Heart left ventricle (tissue), 16 donors: ENCODE data around the gene RBMS1. TPM values are rescaled to one million over a fixed set of nuclear protein-coding genes. Genes with fewer than 3 reads are reported as not detected.

Experiments used
- ATAC-seq, 4 donors: fragments of 200-7000 bp; cut with Tn5 transposase; one replicate each; pipeline ENCODE4 v1.9.1; 2020 to 2022; ENCODE audit warnings: moderate library complexity in 4 of 4, mild to moderate bottlenecking in 3 of 4, moderate number of reproducible peaks in 1 of 4
- DNase-seq, 5 donors: peaks; one replicate each; pipeline ENCODE4 v3.0.0-alpha.2; 2020
- H3K27ac ChIP-seq, 12 donors: fragments of 200-600 bp; sonication (generic) in 4 of 12; one replicate each; pipeline versions ENCODE4 v1.5.0 to v1.8.0; 2016 to 2022; ENCODE audit warnings: mild to moderate bottlenecking in 2 of 12
- H3K27me3 ChIP-seq, 9 donors: fragments of 200-600 bp; sonication (generic) in 2 of 9; one replicate each; pipeline versions ENCODE4 v1.5.1 to v1.8.0; 2016 to 2022; ENCODE audit warnings: mild to moderate bottlenecking in 3 of 9
- H3K36me3 ChIP-seq, 9 donors: fragments of 200-600 bp; sonication (generic) in 2 of 9; one replicate each; pipeline versions ENCODE4 v1.5.0 to v1.8.0; 2018 to 2022; ENCODE audit warnings: mild to moderate bottlenecking in 2 of 9
- H3K4me1 ChIP-seq, 12 donors: fragments of 200-600 bp; sonication (generic) in 4 of 12; one replicate each; pipeline versions ENCODE4 v1.5.0 to v1.8.0; 2016 to 2022; ENCODE audit warnings: mild to moderate bottlenecking in 3 of 12
- H3K4me3 ChIP-seq, 12 donors: fragments of 200-600 bp; sonication (generic) in 4 of 12; one replicate each; pipeline versions ENCODE4 v1.5.0 to v1.8.0; 2017 to 2022; ENCODE audit warnings: mild to moderate bottlenecking in 9 of 12, moderate library complexity in 4 of 12
- H3K9me3 ChIP-seq, 12 donors: fragments of 200-600 bp; sonication (generic) in 4 of 12; one replicate each; pipeline versions ENCODE4 v1.5.0 to v1.8.0; 2016 to 2022; ENCODE audit warnings: mild to moderate bottlenecking in 1 of 12
- CTCF ChIP-seq, 12 donors: fragments of 200-600 bp; sonication (generic) in 4 of 12; IDR thresholded peaks; one replicate each; pipeline versions ENCODE4 v1.5.0 to v1.8.0; 2018 to 2022; ENCODE audit warnings: antibody characterized with exemption in 12 of 12, mild to moderate bottlenecking in 5 of 12
- POLR2A ChIP-seq, 2 donors: fragments of 450-650 bp; IDR thresholded peaks; one replicate each; pipeline ENCODE4 v1.6.1; 2017; ENCODE audit warnings: antibody characterized with exemption in 2 of 2, mild to moderate bottlenecking in 2 of 2, moderate library complexity in 2 of 2
- WGBS, 4 donors: extraction: QIAGEN DNeasy Blood & Tissue Kit in 2 of 4; methylation state at CpG; one replicate each; pipeline versions ENCODE4 v1.1.5 to v1.1.7; 2013 to 2018; 5-methylcytosine and 5-hydroxymethylcytosine counted together
- intact Hi-C, 10 donors: fragments of 100-400 bp; cut with DNase I; formaldehyde crosslinking; loops; one replicate each; pipeline versions ENCODE4 v1.11.1 to v1.14.2; 2022
- polyA plus RNA-seq, 2 donors: library from polyadenylated mRNA; stranded (reverse); fragments of 200-250 nt; gene quantifications; one replicate each; pipeline ENCODE4 v1.2.3, GENCODE V29; 2013
- total RNA-seq, 9 donors: library from RNA; depleted of rRNA in 2 of 9; stranded (reverse); fragments of >200 nt in 2 of 9; fragmentation: NEBNext Ultra II Directional in 3 of 9; extraction: Animal tissue kit (Norgen Biotek cat#: 25700) in 3 of 9; gene quantifications; one replicate each; pipeline versions ENCODE4 v1.1.0 to v1.2.4, GENCODE V29; 2016 to 2023
- donor health status: ischemic (EF 13 %, LVEDD 7.1; RV severe dilation, severe dysfunction).
- donor health status: healthy with polysubstance abuse.
- donor health status: DM: no; HTN: yes; CAD: no.
- donor health status: DM: no; HTN: no; CAD: no.
- donor health status: ischemic (EF 25% LVEDD 6.9; RV normal size, moderate dysfunction).
- donor health status: ischemic (EF 25% LVEDD 5.7; RV mildly dilated, moderate dysfunction).
- donor health status: healthy.
- donor health status: DM: yes; HTN: yes; CAD: no.
- donor health status: ischemic (EF 35%, LVEDD 5.7; RV mildly dilated, moderate dysfunction).
- donor health status: nonischemic (EF 11% LVEDD 7.7; RV severe dilation, severe dysfunction).
- donor health status: DM: yes; HTN: yes; CAD: no.
- donor health status: PGD.
- donor health status: ischemic (EF 29% LVEDD 5.4; RV normal size, mild dysfunction).
- donor health status: nonischemic (EF 23%, LVEDD 6.1; RV moderate dilation, normal function).

The RBMS1 gene
- total and polyA plus RNA-seq, 11 donors: 32.4 to 102 (median 52.6) TPM

- TF ChIP-seq POLR2A (IDR thresholded peaks at IDR 0.05): no peak
- no peak for TF ChIP-seq CTCF (IDR thresholded peaks at IDR 0.05)
- intact Hi-C loops: loop anchor here in 9 of 10 donors (5.0 to 10.0 kb wide), 12 partner anchors 68 to 675 kb away; partner anchors contain the start of gene RBMS1 (in 3 of the 9)
- DNase-seq: no peak
- Histone ChIP-seq H3K4me3 (no peak overlapping the region), H3K4me1 (peaks cover 0 to 96% (median 72%) of the 10 kb centered on the region in 12 donors), H3K27me3 (no peaks in the 10 kb centered on the region), H3K9me3 (no peaks in the 10 kb centered on the region), H3K36me3 (peaks cover 0 to 13% (median 0%) of the 10 kb centered on the region in 9 donors), H3K27ac (peak overlapping the region in 1 of 12 donors; percentile 69)
- no peak for ATAC-seq
Measured at GRCh38 chr2:160319700-160320099, 173.9 kb downstream of the RBMS1 start.

GRCh38 chr2:160318218-160318617, 175.4 kb downstream of the RBMS1 start:
- H3K27ac ChIP-seq: peak overlapping the region in 7 of 12 donors; percentile 36 to 81 (median 48)
- peaks cover 0 to 96% (median 70%) of the 10 kb centered on the region in 12 donors for H3K4me1 ChIP-seq
- intact Hi-C loops: no loop called here
- H3K36me3 ChIP-seq: peaks cover 0 to 13% (median 2%) of the 10 kb centered on the region in 9 donors
- no peaks in the 10 kb centered on the region for H3K27me3 ChIP-seq
- TF ChIP-seq POLR2A (IDR thresholded peaks at IDR 0.05) (no peak), CTCF (IDR thresholded peaks at IDR 0.05) (no peak)
- no peak overlapping the region for H3K4me3 ChIP-seq
- DNase-seq (no peak), ATAC-seq (no peak)
- no peaks in the 10 kb centered on the region for H3K9me3 ChIP-seq

GRCh38 chr2:160317181-160318099, 176.2 kb downstream of the RBMS1 start:
- 51 to 55% (median 52%) methylated on average over 7 of the region's 7 CpGs for WGBS, 4 donors
- Histone ChIP-seq H3K27me3 (no peaks in the 10 kb centered on the region), H3K4me1 (peaks cover 0 to 91% (median 74%) of the 10 kb centered on the region in 12 donors), H3K4me3 (no peak overlapping the region), H3K27ac (peak overlapping the region in 11 of 12 donors; percentile 4 to 81 (median 45)), H3K36me3 (peaks cover 0 to 21% (median 10%) of the 10 kb centered on the region in 9 donors), H3K9me3 (no peaks in the 10 kb centered on the region)
- intact Hi-C loops: no loop called here
- DNase-seq (no peak), ATAC-seq (peak; percentile 24 to 57 (median 54))
- no peak for TF ChIP-seq POLR2A (IDR thresholded peaks at IDR 0.05)
- TF ChIP-seq CTCF (IDR thresholded peaks at IDR 0.05): no peak

- peaks cover 0 to 83% (median 62%) of the 10 kb centered on the region in 12 donors for H3K4me1 ChIP-seq
- no peak overlapping the region for H3K4me3 ChIP-seq
- ATAC-seq: peak in 2 of 4 donors; percentile 55 to 63
- peak overlapping the region in 11 of 12 donors; percentile 2 to 81 (median 48) for H3K27ac ChIP-seq
- 20 to 34% (median 22%) methylated on average over 2 of the region's 2 CpGs for WGBS, 4 donors
- TF ChIP-seq CTCF (IDR thresholded peaks at IDR 0.05) (no peak), POLR2A (IDR thresholded peaks at IDR 0.05) (no peak)
- no peaks in the 10 kb centered on the region for H3K27me3 ChIP-seq
- H3K9me3 ChIP-seq: no peaks in the 10 kb centered on the region
- no peak for DNase-seq
- intact Hi-C loops: no loop called here
- peaks cover 0 to 40% (median 23%) of the 10 kb centered on the region in 9 donors for H3K36me3 ChIP-seq
Measured at GRCh38 chr2:160315337-160315736, 178.3 kb downstream of the RBMS1 start.
